A549 (cell line): ENCODE measurements around the gene KIF1B. TPM values are rescaled to one million over a fixed set of nuclear protein-coding genes. Genes with fewer than 3 reads are reported as not detected.

Experiments
- ATAC-seq, 2 experiments: fragments of 200-7000 bp in 1 of 2; fragments of >200 bp in 1 of 2; cut with Nextera tagmentation in 1 of 2; cut with Tn5 transposase in 1 of 2; 3 replicates each; pipeline versions ENCODE4 v1.8.0 to v1.9.1; 2018 to 2020; ENCODE audit warnings: mild to moderate bottlenecking in 1 of 2, moderate library complexity in 1 of 2
- CTCF ChIA-PET: fragments of 300-600 bp; sonication (Branson Sonifier 250); formaldehyde crosslinking; extraction: SDS; loops from one replicate; lab custom pipeline; 2021; ENCODE audit warnings: antibody characterized with exemption, inconsistent platforms; lab: Yijun Ruan, JAX
- POLR2A ChIA-PET: fragments of 350-600 bp; formaldehyde crosslinking; extraction: SDS; loops from one replicate; lab custom pipeline; 2021; ENCODE audit warnings: antibody characterized with exemption, inconsistent platforms; lab: Yijun Ruan, JAX
- DNase-seq, 2 experiments: peaks; one replicate each; pipeline versions ENCODE4 v3.0.0 to v3.0.0-alpha.2; 2011 to 2016; ENCODE audit warnings: low read depth in 1 of 2, low spot score in 1 of 2
- FAIRE-seq: peaks from 2 replicates; lab custom pipeline; 2011; peaks lifted over from hg19 to GRCh38; lab: Jason Lieb, UNC
- H3K27ac ChIP-seq, 2 experiments: fragments of >200 bp; sonication (Bioruptor Twin); formaldehyde crosslinking; 3 replicates each; pipeline ENCODE4 v1.5.1; 2016 to 2017
- H3K4me1 ChIP-seq: fragments of >200 bp; sonication (Bioruptor Twin); formaldehyde crosslinking; 3 replicates; pipeline ENCODE4 v1.6.1; 2016
- H3K4me2 ChIP-seq: fragments of >200 bp; sonication (Bioruptor Twin); formaldehyde crosslinking; 3 replicates; pipeline ENCODE4 v1.6.1; 2016
- H3K4me3 ChIP-seq: fragments of >200 bp; sonication (Bioruptor Twin); formaldehyde crosslinking; 3 replicates; pipeline ENCODE4 v1.5.1; 2016
- H3K9me3 ChIP-seq: fragments of >200 bp; sonication (Bioruptor Twin); formaldehyde crosslinking; 3 replicates; pipeline ENCODE4 v1.6.1; 2016
- CBX8 ChIP-seq: fragments of 200-600 bp; sonication (generic); IDR thresholded peaks from 2 replicates; pipeline ENCODE4 v1.6.1; 2016
- CHD2 ChIP-seq: fragments of 150-350 bp; IDR thresholded peaks from 2 replicates; pipeline ENCODE4 v1.6.1; 2014; ENCODE audit warnings: low read length; ENCODE audit not compliant: partially characterized antibody
- FOSL2 ChIP-seq, 2 experiments: fragments of 450-650 bp in 1 of 2; fragments of >200 bp in 1 of 2; sonication (Bioruptor Twin) in 1 of 2; formaldehyde crosslinking; IDR thresholded peaks; 2 replicates each; pipeline versions ENCODE4 v1.5.0 to v1.6.1; 2016 to 2020; ENCODE audit warnings: mild to moderate bottlenecking in 1 of 2, moderate library complexity in 1 of 2
- HOXB5 ChIP-seq: fragments of 250-450 bp; sonication (Bioruptor Pico); IDR thresholded peaks from 2 replicates; pipeline ENCODE4 v1.5.0; 2020; ENCODE audit warnings: mild to moderate bottlenecking, moderate library complexity
- JUN ChIP-seq, 2 experiments: fragments of >200 bp; sonication (Bioruptor Twin); formaldehyde crosslinking; IDR thresholded peaks; 2 replicates in 1 of 2; 3 replicates in 1 of 2; pipeline ENCODE4 v1.6.1; 2016 to 2017
- PHF8 ChIP-seq: fragments of 200-600 bp; sonication (generic); IDR thresholded peaks from 2 replicates; pipeline ENCODE4 v1.6.1; 2016; ENCODE audit warnings: low read depth, mild to moderate bottlenecking, antibody characterized with exemption, moderate library complexity, borderline replicate concordance
- POLR2AphosphoS2 ChIP-seq: conservative IDR thresholded peaks from 2 replicates; pipeline ENCODE4 v1.6.1; 2012; ENCODE audit warnings: low read length, improper control_type of control experiment, inconsistent platforms
- RARB ChIP-seq: fragments of 250-450 bp; sonication (Bioruptor Pico); IDR thresholded peaks from 2 replicates; pipeline ENCODE4 v1.8.0; 2021; ENCODE audit warnings: mild to moderate bottlenecking, moderate library complexity
- RFX5 ChIP-seq: fragments of 450-650 bp; IDR thresholded peaks from 2 replicates; pipeline ENCODE4 v1.7.1; 2014; ENCODE audit warnings: antibody characterized with exemption, mild to moderate bottlenecking, moderate library complexity
- RNF2 ChIP-seq: fragments of 200-600 bp; sonication (generic); IDR thresholded peaks from 2 replicates; pipeline ENCODE4 v1.6.1; 2016; ENCODE audit warnings: low read depth, mild to moderate bottlenecking, antibody characterized with exemption, moderate library complexity, borderline replicate concordance
- TFCP2L1 ChIP-seq: fragments of 250-450 bp; sonication (Bioruptor Pico); IDR thresholded peaks from 2 replicates; pipeline ENCODE4 v1.5.0; 2021; ENCODE audit warnings: mild to moderate bottlenecking
- TP53 ChIP-seq: fragments of 250-450 bp; sonication (Bioruptor Pico); IDR thresholded peaks from 2 replicates; pipeline ENCODE4 v1.5.0; 2021; ENCODE audit warnings: mild to moderate bottlenecking, moderate library complexity
- ZFP36 ChIP-seq: fragments of 450-650 bp; IDR thresholded peaks from 2 replicates; pipeline ENCODE4 v1.6.1; 2014; ENCODE audit warnings: borderline replicate concordance; ENCODE audit not compliant: partially characterized antibody
- ZSCAN20 ChIP-seq: fragments of 250-450 bp; sonication (Bioruptor Pico); IDR thresholded peaks from 2 replicates; pipeline ENCODE4 v1.8.0; 2022; ENCODE audit warnings: mild to moderate bottlenecking, moderate library complexity
- WGBS: methylation state at CpG from one replicate; pipeline ENCODE4 v1.1.6; 2017; ENCODE audit errors: missing lambda C conversion rate; 5-methylcytosine and 5-hydroxymethylcytosine counted together
- polyA plus RNA-seq, 4 experiments: library from polyadenylated mRNA; depleted of rRNA in 3 of 4; stranded (reverse); fragments of >200 nt; fragmentation: RNase III in 1 of 4; extraction: RNeasy Plus Mini Kit Qiagen cat#74134 plus additional on column Dnase treatment in 1 of 4; gene quantifications; 2 replicates in 3 of 4; 3 replicates in 1 of 4; pipeline ENCODE4 v1.2.3, GENCODE V29; 2011 to 2017
- TF ChIP-seq, protein P1 (sequence below): fragments of >200 bp; sonication (Bioruptor Twin); formaldehyde crosslinking; IDR thresholded peaks from 3 replicates; pipeline ENCODE4 v1.5.1; 2016
- TF ChIP-seq, protein P2 (sequence below): IDR thresholded peaks from 2 replicates; pipeline ENCODE4 v1.6.1; 2012
- TF ChIP-seq, protein P3 (sequence below): fragments of 200-600 bp; sonication (generic); IDR thresholded peaks from 2 replicates; pipeline ENCODE4 v1.6.1; 2016; ENCODE audit warnings: antibody characterized with exemption, mild to moderate bottlenecking, moderate library complexity

KIF1B gene
- polyA plus RNA-seq, 2 of the 4 experiments (the other 2 are of a cell fraction), result 9.8 to 18.3 TPM

DNA sequence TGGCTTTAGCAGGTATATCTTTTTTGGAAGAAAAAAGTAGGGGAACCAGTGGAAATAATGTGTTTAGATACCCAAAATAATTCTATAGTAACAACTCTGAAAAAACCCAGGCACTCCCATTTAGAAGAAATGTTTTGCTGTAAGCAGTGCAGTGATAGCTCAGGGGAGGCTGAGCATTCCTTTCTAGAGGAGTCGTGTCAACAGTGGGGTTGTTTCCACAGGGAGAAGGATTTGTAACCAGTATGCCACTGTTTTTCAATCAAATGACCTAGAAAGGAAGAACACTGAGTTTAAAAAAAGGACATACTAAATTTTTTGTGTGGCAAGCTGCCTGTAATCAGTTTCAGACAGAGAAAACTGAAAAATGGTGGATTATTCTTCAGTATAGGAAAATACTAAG, 190.9 kb downstream of the KIF1B start:
- ChIA-PET POLR2A (interaction anchor here (3.2 to 5.8 kb wide), 3 partner anchors 13 to 23 kb away, joined by 25 to 107 read pairs (median 30); no protein-coding TSS in a partner anchor), CTCF (interaction anchor here (1.1 to 4.2 kb wide), 2 partner anchors 13 to 23 kb away, joined by 4 to 22 read pairs; no protein-coding TSS in a partner anchor)
- Histone ChIP-seq H3K4me3 (peak overlapping the region; percentile 89), H3K4me2 (peak overlapping the region; percentile 90), H3K27ac (peak overlapping the region; percentile 95 to 99), H3K9me3 (peaks cover 4% of the 10 kb centered on the region; the same call in 1 of the 3 replicates), H3K4me1 (peaks cover 36% of the 10 kb centered on the region)
- FAIRE-seq, result no peak
- no peak for ATAC-seq
- no peak for DNase-seq
- TF ChIP-seq, protein P1, sequence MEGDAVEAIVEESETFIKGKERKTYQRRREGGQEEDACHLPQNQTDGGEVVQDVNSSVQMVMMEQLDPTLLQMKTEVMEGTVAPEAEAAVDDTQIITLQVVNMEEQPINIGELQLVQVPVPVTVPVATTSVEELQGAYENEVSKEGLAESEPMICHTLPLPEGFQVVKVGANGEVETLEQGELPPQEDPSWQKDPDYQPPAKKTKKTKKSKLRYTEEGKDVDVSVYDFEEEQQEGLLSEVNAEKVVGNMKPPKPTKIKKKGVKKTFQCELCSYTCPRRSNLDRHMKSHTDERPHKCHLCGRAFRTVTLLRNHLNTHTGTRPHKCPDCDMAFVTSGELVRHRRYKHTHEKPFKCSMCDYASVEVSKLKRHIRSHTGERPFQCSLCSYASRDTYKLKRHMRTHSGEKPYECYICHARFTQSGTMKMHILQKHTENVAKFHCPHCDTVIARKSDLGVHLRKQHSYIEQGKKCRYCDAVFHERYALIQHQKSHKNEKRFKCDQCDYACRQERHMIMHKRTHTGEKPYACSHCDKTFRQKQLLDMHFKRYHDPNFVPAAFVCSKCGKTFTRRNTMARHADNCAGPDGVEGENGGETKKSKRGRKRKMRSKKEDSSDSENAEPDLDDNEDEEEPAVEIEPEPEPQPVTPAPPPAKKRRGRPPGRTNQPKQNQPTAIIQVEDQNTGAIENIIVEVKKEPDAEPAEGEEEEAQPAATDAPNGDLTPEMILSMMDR, result no peak
- TF ChIP-seq RNF2, result no peak
- no peak for TF ChIP-seq CBX8
- no peak for TF ChIP-seq HOXB5 (CRISPR knock-in tag)
- no peak for TF ChIP-seq ZSCAN20 (CRISPR knock-in tag)
- TF ChIP-seq PHF8, result no peak
- TF ChIP-seq ZFP36, result no peak
- TF ChIP-seq CHD2, result no peak
- 0% methylated on average over 1 of the region's 1 CpG for WGBS

DNA sequence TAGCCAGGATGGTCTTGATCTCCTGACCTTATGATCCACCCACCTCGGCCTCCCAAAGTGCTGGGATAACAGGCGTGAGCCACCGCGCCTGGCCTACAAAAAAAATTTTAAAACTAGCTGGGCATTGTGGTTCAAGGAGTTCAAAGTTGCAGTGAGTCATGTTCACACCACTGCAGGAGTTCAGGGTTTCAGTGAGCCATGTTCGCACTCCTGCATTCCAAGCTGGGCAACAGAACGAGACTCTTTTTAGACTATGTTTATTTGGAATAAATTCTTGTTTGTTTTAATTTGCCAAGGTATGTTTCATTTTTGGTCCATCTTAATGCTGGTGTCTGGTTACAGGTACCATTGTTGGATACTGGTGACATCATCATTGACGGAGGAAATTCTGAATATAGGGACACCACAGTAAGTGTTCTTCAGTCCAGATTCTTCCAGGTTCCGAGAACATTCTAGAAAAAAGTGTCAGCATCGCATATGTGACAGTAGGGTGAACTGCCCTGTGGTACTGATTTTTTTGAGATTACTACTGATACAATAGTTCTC, 192.4 kb downstream of the KIF1B start:
- DNase-seq, result peak in 1 of 2 experiments; percentile 62
- Histone ChIP-seq H3K27ac (peak overlapping the region; percentile 95 to 99), H3K9me3 (no peaks in the 10 kb centered on the region), H3K4me2 (peak overlapping the region; percentile 90), H3K4me1 (peaks cover 52% of the 10 kb centered on the region), H3K4me3 (peak overlapping the region; percentile 89)
- TF ChIP-seq, protein P2, sequence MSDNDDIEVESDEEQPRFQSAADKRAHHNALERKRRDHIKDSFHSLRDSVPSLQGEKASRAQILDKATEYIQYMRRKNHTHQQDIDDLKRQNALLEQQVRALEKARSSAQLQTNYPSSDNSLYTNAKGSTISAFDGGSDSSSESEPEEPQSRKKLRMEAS, result peak; percentile 54; the same call in 1 of the 2 replicates
- no peak for TF ChIP-seq RFX5
- 0 out of 2 replicates have a peak, but pooled peaks have one; percentile 22 for TF ChIP-seq POLR2AphosphoS2
- peak; percentile 55; the same call in 1 of the 2 replicates for TF ChIP-seq RARB (CRISPR knock-in tag)
- TF ChIP-seq FOSL2 (IDR thresholded peaks at IDR 0.05), result no peak
- TF ChIP-seq FOSL2 (CRISPR knock-in tag; IDR thresholded peaks at IDR 0.05), result peak; percentile 52
- WGBS, result 2% methylated on average over 9 of the region's 9 CpGs
- no peak for ATAC-seq
- ChIA-PET POLR2A (interaction anchor here (1.0 to 5.8 kb wide), 3 partner anchors 13 to 26 kb away, joined by 4 to 107 read pairs (median 6); no protein-coding TSS in a partner anchor), CTCF (interaction anchor here (0.7 to 1.3 kb wide), 3 partner anchors 15 to 26 kb away, joined by 3 to 9 read pairs (median 4); no protein-coding TSS in a partner anchor)
- no peak for FAIRE-seq

DNA sequence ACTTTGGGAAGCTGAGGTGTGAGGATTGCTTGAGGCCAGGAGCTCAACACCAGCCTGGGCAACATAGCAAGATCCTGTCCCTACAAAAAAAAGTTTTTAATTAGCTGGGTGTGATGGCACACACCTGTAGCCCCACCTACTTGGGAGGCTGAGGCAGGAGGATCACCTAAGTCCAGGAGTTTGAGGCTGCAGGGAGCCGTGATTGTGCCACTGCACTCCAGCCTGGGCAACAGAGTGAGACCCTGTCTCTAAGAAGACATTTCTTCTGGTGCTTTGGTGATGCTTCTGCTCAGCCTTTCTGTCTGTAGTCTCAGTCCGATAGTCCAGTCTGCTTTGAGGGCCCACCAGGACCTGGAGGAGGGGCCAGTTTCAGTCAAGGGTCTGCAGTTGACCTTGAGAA, 196.8 kb downstream of the KIF1B start:
- Histone ChIP-seq H3K4me2 (peak overlapping the region; percentile 90), H3K9me3 (no peaks in the 10 kb centered on the region), H3K4me3 (peak overlapping the region; percentile 17; the same call in 1 of the 3 replicates), H3K27ac (peak overlapping the region; percentile 95 to 99), H3K4me1 (peaks cover 96% of the 10 kb centered on the region)
- DNase-seq, result no peak
- TF ChIP-seq TFCP2L1 (CRISPR knock-in tag) (peak; percentile 58; the same call in 1 of the 2 replicates), TP53 (no peak; the same call in 1 of the 2 replicates), JUN (IDR thresholded peaks at IDR 0.05) (peak in 1 of 2 experiments; percentile 12; a peak in 1 of 5 replicates)
- TF ChIP-seq, protein P3, sequence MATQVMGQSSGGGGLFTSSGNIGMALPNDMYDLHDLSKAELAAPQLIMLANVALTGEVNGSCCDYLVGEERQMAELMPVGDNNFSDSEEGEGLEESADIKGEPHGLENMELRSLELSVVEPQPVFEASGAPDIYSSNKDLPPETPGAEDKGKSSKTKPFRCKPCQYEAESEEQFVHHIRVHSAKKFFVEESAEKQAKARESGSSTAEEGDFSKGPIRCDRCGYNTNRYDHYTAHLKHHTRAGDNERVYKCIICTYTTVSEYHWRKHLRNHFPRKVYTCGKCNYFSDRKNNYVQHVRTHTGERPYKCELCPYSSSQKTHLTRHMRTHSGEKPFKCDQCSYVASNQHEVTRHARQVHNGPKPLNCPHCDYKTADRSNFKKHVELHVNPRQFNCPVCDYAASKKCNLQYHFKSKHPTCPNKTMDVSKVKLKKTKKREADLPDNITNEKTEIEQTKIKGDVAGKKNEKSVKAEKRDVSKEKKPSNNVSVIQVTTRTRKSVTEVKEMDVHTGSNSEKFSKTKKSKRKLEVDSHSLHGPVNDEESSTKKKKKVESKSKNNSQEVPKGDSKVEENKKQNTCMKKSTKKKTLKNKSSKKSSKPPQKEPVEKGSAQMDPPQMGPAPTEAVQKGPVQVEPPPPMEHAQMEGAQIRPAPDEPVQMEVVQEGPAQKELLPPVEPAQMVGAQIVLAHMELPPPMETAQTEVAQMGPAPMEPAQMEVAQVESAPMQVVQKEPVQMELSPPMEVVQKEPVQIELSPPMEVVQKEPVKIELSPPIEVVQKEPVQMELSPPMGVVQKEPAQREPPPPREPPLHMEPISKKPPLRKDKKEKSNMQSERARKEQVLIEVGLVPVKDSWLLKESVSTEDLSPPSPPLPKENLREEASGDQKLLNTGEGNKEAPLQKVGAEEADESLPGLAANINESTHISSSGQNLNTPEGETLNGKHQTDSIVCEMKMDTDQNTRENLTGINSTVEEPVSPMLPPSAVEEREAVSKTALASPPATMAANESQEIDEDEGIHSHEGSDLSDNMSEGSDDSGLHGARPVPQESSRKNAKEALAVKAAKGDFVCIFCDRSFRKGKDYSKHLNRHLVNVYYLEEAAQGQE, result no peak
- no peak for FAIRE-seq
- CTCF ChIA-PET, result interaction anchor here (0.7 to 5.1 kb wide), 4 partner anchors 12 to 29 kb away, joined by 3 to 33 read pairs (median 4); no protein-coding TSS in a partner anchor
- 54% methylated on average over 2 of the region's 2 CpGs for WGBS
- 0 out of 6 replicates have a peak, but pooled peaks of 1 of the 2 experiments have one; percentile 1 for ATAC-seq
- POLR2A ChIA-PET, result interaction anchor here (1.4 to 4.2 kb wide), 3 partner anchors 9 to 30 kb away, joined by 3 to 16 read pairs (median 7); partner anchors contain the start of gene PGD
